ENCODE measurements around the gene TSSK6. TPM values are rescaled to one million over a fixed set of nuclear protein-coding genes. Genes with fewer than 3 reads are reported as not detected.

Gene TSSK6
- total RNA-seq, 1 experiment from 2014 or later, result 4.5 TPM

- Histone ChIP-seq H3K4me3 (ENCODE audit: low read length) (no peak overlapping the region), H3K27ac (ENCODE audit: low read length) (no peak overlapping the region), H3K36me3 (ENCODE audit: low read depth, low read length) (peaks cover 2% of the 10 kb centered on the region; the same call in 1 of the 2 replicates), H2AFZ (ENCODE audit: low read length) (no peak overlapping the region), H3K4me2 (ENCODE audit: low read length) (no peak overlapping the region), H4K20me1 (ENCODE audit: low read length) (no peaks in the 10 kb centered on the region), H3K4me1 (ENCODE audit: insufficient read depth, low read length) (peaks cover 15% of the 10 kb centered on the region; the same call in 1 of the 2 replicates), H3K79me2 (ENCODE audit: low read length) (peaks cover 30% of the 10 kb centered on the region), H3K9me3 (ENCODE audit: low read length) (no peaks in the 10 kb centered on the region), H3F3A (ENCODE audit: low read length, unreplicated experiment) (no peaks in the 10 kb centered on the region), H3K9ac (ENCODE audit: low read length) (no peak overlapping the region), H3K27me3 (ENCODE audit: low read length) (no peaks in the 10 kb centered on the region), H3K9me2 (replicated peaks; ENCODE audit: low read length) (no peaks in the 10 kb centered on the region)
- no TSS peak for BruUV-seq (replicated peaks)
- intact Hi-C loops (cut with micrococcal nuclease), result no loop called here
- POLR2A ChIA-PET (ENCODE audit: unreplicated experiment), result no interaction called here
- ATAC-seq, result no peak
- CTCF ChIA-PET, result no interaction called here
- TF ChIP-seq CTCF (conservative IDR thresholded peaks at IDR 0.05; ENCODE audit: low read depth, low read length), result no peak
- no peak for TF ChIP-seq EZH2phosphoT487 (IDR thresholded peaks at IDR 0.05; ENCODE audit: borderline replicate concordance, low read length)
- no peak for TF ChIP-seq EZH2 (IDR thresholded peaks at IDR 0.05; ENCODE audit: low read length, unreplicated experiment)
- DNase-seq, result no peak
These were observed 1.1 kb downstream of the TSSK6 start for GRCh38 chr19:19514215-19514657.

GRCh38 chr19:19513682-19514081 lies 1.7 kb downstream of the TSSK6 start:
- peaks cover 27% of the 10 kb centered on the region for H3K79me2 ChIP-seq (ENCODE audit: low read length)
- H4K20me1 ChIP-seq (ENCODE audit: low read length), result no peaks in the 10 kb centered on the region
- no peak for ATAC-seq
- H3F3A ChIP-seq (ENCODE audit: low read length, unreplicated experiment), result no peaks in the 10 kb centered on the region
- no peaks in the 10 kb centered on the region for H3K36me3 ChIP-seq (ENCODE audit: low read depth, low read length)
- no TSS peak for BruUV-seq (replicated peaks)
- peaks cover 15% of the 10 kb centered on the region; the same call in 1 of the 2 replicates for H3K4me1 ChIP-seq (ENCODE audit: insufficient read depth, low read length)
- CTCF ChIA-PET, result no interaction called here
- H3K27me3 ChIP-seq (ENCODE audit: low read length), result no peaks in the 10 kb centered on the region
- no peak overlapping the region for H3K9ac ChIP-seq (ENCODE audit: low read length)
- H3K4me3 ChIP-seq (ENCODE audit: low read length), result no peak overlapping the region
- POLR2A ChIA-PET (ENCODE audit: unreplicated experiment), result no interaction called here
- H3K27ac ChIP-seq (ENCODE audit: low read length), result no peak overlapping the region
- H3K4me2 ChIP-seq (ENCODE audit: low read length), result no peak overlapping the region
- intact Hi-C loops (cut with micrococcal nuclease), result no loop called here
- no peaks in the 10 kb centered on the region for H3K9me2 ChIP-seq (replicated peaks; ENCODE audit: low read length)
- no peaks in the 10 kb centered on the region for H3K9me3 ChIP-seq (ENCODE audit: low read length)
- TF ChIP-seq EZH2 (IDR thresholded peaks at IDR 0.05; ENCODE audit: low read length, unreplicated experiment) (no peak), EZH2phosphoT487 (IDR thresholded peaks at IDR 0.05; ENCODE audit: borderline replicate concordance, low read length) (no peak), CTCF (conservative IDR thresholded peaks at IDR 0.05; ENCODE audit: low read depth, low read length) (no peak)
- H2AFZ ChIP-seq (ENCODE audit: low read length), result no peak overlapping the region
- DNase-seq, result no peak

GRCh38 chr19:19510432-19510831 lies 4.9 kb downstream of the TSSK6 start:
- Histone ChIP-seq H4K20me1 (ENCODE audit: low read length) (no peaks in the 10 kb centered on the region), H3K9me3 (ENCODE audit: low read length) (no peaks in the 10 kb centered on the region), H2AFZ (ENCODE audit: low read length) (no peak overlapping the region), H3F3A (ENCODE audit: low read length, unreplicated experiment) (no peaks in the 10 kb centered on the region), H3K9ac (ENCODE audit: low read length) (no peak overlapping the region), H3K79me2 (ENCODE audit: low read length) (no peaks in the 10 kb centered on the region), H3K36me3 (ENCODE audit: low read depth, low read length) (peaks cover 7% of the 10 kb centered on the region; the same call in 1 of the 2 replicates), H3K4me1 (ENCODE audit: insufficient read depth, low read length) (peaks cover 3% of the 10 kb centered on the region; the same call in 1 of the 2 replicates), H3K27ac (ENCODE audit: low read length) (no peak overlapping the region), H3K4me2 (ENCODE audit: low read length) (no peak overlapping the region), H3K9me2 (replicated peaks; ENCODE audit: low read length) (no peaks in the 10 kb centered on the region), H3K4me3 (ENCODE audit: low read length) (no peak overlapping the region), H3K27me3 (ENCODE audit: low read length) (no peaks in the 10 kb centered on the region)
- peak; percentile 32 for ATAC-seq
- BruUV-seq (replicated peaks), result no TSS peak
- TF ChIP-seq EZH2phosphoT487 (IDR thresholded peaks at IDR 0.05; ENCODE audit: borderline replicate concordance, low read length) (no peak), CTCF (conservative IDR thresholded peaks at IDR 0.05; ENCODE audit: low read depth, low read length) (no peak), EZH2 (IDR thresholded peaks at IDR 0.05; ENCODE audit: low read length, unreplicated experiment) (no peak)
- intact Hi-C loops (cut with micrococcal nuclease), result no loop called here
- CTCF ChIA-PET, result no interaction called here
- POLR2A ChIA-PET (ENCODE audit: unreplicated experiment), result no interaction called here
- DNase-seq, result no peak

Measured in PC-3 (cell line).